PC-3 (cell line): Measurements from ENCODE around the gene PEAK3.

Experiments used
- CTCF ChIP-seq: fragments of 300-600 bp; sonication (generic); conservative IDR thresholded peaks from 2 replicates; pipeline ENCODE4 v1.5.1; 2017; ENCODE audit warnings: antibody characterized with exemption, low read depth, mild to moderate bottlenecking, low read length
- EZH2phosphoT487 ChIP-seq: fragments of 300-600 bp; sonication (generic); IDR thresholded peaks from 2 replicates; pipeline ENCODE4 v1.6.1; 2018; ENCODE audit warnings: mild to moderate bottlenecking, antibody characterized with exemption, low read length, borderline replicate concordance

- TF ChIP-seq CTCF = no peak
- no peak for TF ChIP-seq EZH2phosphoT487
Measured at GRCh38 chr19:2243274-2244124, 38.5 kb downstream of the PEAK3 start.
